HEK293 (cell line): ENCODE data around the gene COBL.

Experiments used
- CTCF ChIA-PET: fragments of 350-600 bp; formaldehyde crosslinking; extraction: SDS; loops from one replicate; lab custom pipeline; 2021; ENCODE audit warnings: antibody characterized with exemption; lab: Yijun Ruan, JAX
- POLR2A ChIA-PET: fragments of 300-600 bp; formaldehyde crosslinking; extraction: SDS; loops from one replicate; lab custom pipeline; 2020; ENCODE audit warnings: antibody characterized with exemption, inconsistent platforms; lab: Yijun Ruan, JAX
- H3K27ac ChIP-seq: fragments of 200-500 bp; sonication (Bioruptor generic); 2 replicates; pipeline ENCODE4 v1.5.1; 2014; ENCODE audit warnings: low read depth, low read length, control low read depth, inconsistent platforms; ENCODE audit errors: extremely low read depth
- H3K36me3 ChIP-seq, 2 experiments: fragments of 200-500 bp in 1 of 2; sonication (Bioruptor generic) in 1 of 2; 1 replicate in 1 of 2; 2 replicates in 1 of 2; pipeline ENCODE4 v1.5.1; 2014 to 2017; ENCODE audit warnings: inconsistent platforms in 2 of 2, low read length in 2 of 2; ENCODE audit not compliant: control insufficient read depth in 2 of 2, insufficient read depth in 1 of 2
- H3K4me1 ChIP-seq: fragments of 200-500 bp; sonication (Bioruptor generic); 2 replicates; pipeline ENCODE4 v1.5.1; 2014; ENCODE audit warnings: mild to moderate bottlenecking, low read length, inconsistent platforms; ENCODE audit not compliant: control insufficient read depth, insufficient read depth
- H3K4me3 ChIP-seq: 2 replicates; pipeline ENCODE4 v1.5.1; 2011; ENCODE audit warnings: low read depth, mild to moderate bottlenecking, control low read depth, low read length, moderate library complexity
- H3K9me3 ChIP-seq: fragments of 200-500 bp; sonication (Bioruptor generic); 2 replicates; pipeline ENCODE4 v1.5.1; 2014; ENCODE audit warnings: low read depth, low read length, inconsistent platforms; ENCODE audit not compliant: control insufficient read depth, insufficient read depth
- EGR2 ChIP-seq: fragments of 450-650 bp; formaldehyde crosslinking; IDR thresholded peaks from 2 replicates; pipeline ENCODE4 v1.5.1; 2016; ENCODE audit warnings: low read depth, missing biosample characterization, missing genetic modification characterization
- KLF8 ChIP-seq: fragments of 450-650 bp; formaldehyde crosslinking; IDR thresholded peaks from 2 replicates; pipeline ENCODE4 v1.5.1; 2016; ENCODE audit warnings: missing biosample characterization, missing genetic modification characterization
- OSR2 ChIP-seq: fragments of 450-650 bp; formaldehyde crosslinking; IDR thresholded peaks from 2 replicates; pipeline ENCODE4 v1.5.1; 2016; ENCODE audit warnings: missing biosample characterization, missing genetic modification characterization
- PRDM10 ChIP-seq: fragments of 450-650 bp; formaldehyde crosslinking; IDR thresholded peaks from 2 replicates; pipeline ENCODE4 v1.5.1; 2016; ENCODE audit warnings: missing biosample characterization, missing genetic modification characterization
- SP3 ChIP-seq: fragments of 450-650 bp; formaldehyde crosslinking; IDR thresholded peaks from 2 replicates; pipeline ENCODE4 v1.5.1; 2016; ENCODE audit warnings: missing biosample characterization, missing genetic modification characterization
- ZBTB44 ChIP-seq: fragments of 450-650 bp; IDR thresholded peaks from 2 replicates; pipeline ENCODE4 v1.5.1; 2018; ENCODE audit warnings: missing biosample characterization, mild to moderate bottlenecking, missing genetic modification characterization
- ZFHX2 ChIP-seq: fragments of 450-650 bp; formaldehyde crosslinking; conservative IDR thresholded peaks from 2 replicates; pipeline ENCODE4 v1.5.1; 2016; ENCODE audit warnings: missing biosample characterization, missing genetic modification characterization
- ZIC2 ChIP-seq: fragments of 450-650 bp; formaldehyde crosslinking; IDR thresholded peaks from 2 replicates; pipeline ENCODE4 v1.5.1; 2016; ENCODE audit warnings: missing biosample characterization, missing genetic modification characterization
- ZNF23 ChIP-seq: fragments of 450-650 bp; formaldehyde crosslinking; IDR thresholded peaks from 2 replicates; pipeline ENCODE4 v1.5.1; 2016; ENCODE audit warnings: missing biosample characterization, missing genetic modification characterization, borderline replicate concordance
- ZNF530 ChIP-seq: fragments of 450-650 bp; formaldehyde crosslinking; IDR thresholded peaks from 2 replicates; pipeline ENCODE4 v1.5.1; 2016; ENCODE audit warnings: low read depth, missing biosample characterization, missing genetic modification characterization
- ZNF555 ChIP-seq: fragments of 450-650 bp; formaldehyde crosslinking; conservative IDR thresholded peaks from 2 replicates; pipeline ENCODE4 v1.5.1; 2017; ENCODE audit warnings: missing biosample characterization, mild to moderate bottlenecking, missing genetic modification characterization, inconsistent platforms
- ZNF629 ChIP-seq: fragments of 450-650 bp; formaldehyde crosslinking; IDR thresholded peaks from 2 replicates; pipeline ENCODE4 v1.5.1; 2017; ENCODE audit warnings: missing biosample characterization, missing genetic modification characterization
- ZNF692 ChIP-seq: fragments of 450-650 bp; formaldehyde crosslinking; IDR thresholded peaks from 2 replicates; pipeline ENCODE4 v1.5.1; 2016; ENCODE audit warnings: missing biosample characterization, missing genetic modification characterization
- ZNF777 ChIP-seq: fragments of 450-650 bp; formaldehyde crosslinking; IDR thresholded peaks from 2 replicates; pipeline ENCODE4 v1.5.1; 2017; ENCODE audit warnings: missing biosample characterization, missing genetic modification characterization, borderline replicate concordance
- ZSCAN30 ChIP-seq: fragments of 450-650 bp; IDR thresholded peaks from 2 replicates; pipeline ENCODE4 v1.5.1; 2018; ENCODE audit warnings: missing biosample characterization, mild to moderate bottlenecking, missing genetic modification characterization, moderate library complexity
- TF ChIP-seq, protein P1 (sequence below): fragments of 450-650 bp; formaldehyde crosslinking; IDR thresholded peaks from 2 replicates; pipeline ENCODE4 v1.5.1; 2016; ENCODE audit warnings: missing biosample characterization, missing genetic modification characterization
- TF ChIP-seq, protein P2 (sequence below): fragments of 450-650 bp; formaldehyde crosslinking; IDR thresholded peaks from 2 replicates; pipeline ENCODE4 v1.5.1; 2016; ENCODE audit warnings: missing biosample characterization, missing genetic modification characterization

COBL gene

DNA sequence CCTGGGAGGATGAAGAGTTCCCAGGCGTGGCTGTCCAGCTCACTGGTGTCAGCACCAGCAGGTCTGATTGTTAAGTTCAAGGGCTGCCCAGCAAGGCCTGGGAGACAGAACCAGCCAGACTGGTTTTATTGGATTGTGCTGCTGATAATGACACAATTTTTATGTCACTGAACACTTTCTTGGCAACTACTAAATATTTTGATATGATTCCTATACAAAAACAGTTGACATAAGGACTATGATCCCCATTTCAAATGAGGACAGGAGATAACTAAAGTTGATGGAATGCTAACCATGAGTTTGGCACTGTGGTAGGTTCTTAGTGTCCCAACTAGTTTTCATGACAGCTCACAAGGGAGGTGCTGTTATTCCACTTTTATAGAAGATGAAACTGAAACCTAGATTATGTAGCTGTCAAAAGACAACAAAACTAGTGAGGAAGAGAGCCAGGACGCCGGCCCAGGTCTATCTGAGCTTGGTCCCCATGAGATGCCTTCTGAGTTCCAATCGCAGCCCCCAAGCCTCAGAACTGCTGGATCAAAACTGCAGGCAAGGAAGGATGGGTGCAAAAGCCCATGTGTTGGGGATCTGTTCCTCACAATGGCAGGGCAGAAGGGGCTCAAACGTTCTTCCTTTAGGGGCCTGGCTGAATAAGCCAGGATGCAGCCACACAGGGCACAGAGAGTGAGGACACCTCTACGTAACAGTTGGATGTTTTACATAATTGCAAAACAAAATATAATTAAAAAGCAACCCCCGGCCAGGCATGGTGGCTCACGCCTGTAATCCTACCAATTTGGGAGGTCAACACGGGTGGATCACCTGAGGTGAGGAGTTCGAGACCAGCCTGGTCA, 52.8 kb downstream of the COBL start:
- ChIA-PET CTCF (no interaction called here), POLR2A (no interaction called here)
- Histone ChIP-seq H3K36me3 (no peaks in the 10 kb centered on the region), H3K27ac (no peak overlapping the region), H3K4me1 (no peaks in the 10 kb centered on the region), H3K9me3 (no peaks in the 10 kb centered on the region), H3K4me3 (no peak overlapping the region)
- TF ChIP-seq ZSCAN30, result no peak
- no peak for TF ChIP-seq ZBTB44 (tag by site-specific recombination)
- no peak for TF ChIP-seq ZNF23 (tag by site-specific recombination)
- no peak for TF ChIP-seq ZNF530 (tag by site-specific recombination)
- TF ChIP-seq, protein P1, sequence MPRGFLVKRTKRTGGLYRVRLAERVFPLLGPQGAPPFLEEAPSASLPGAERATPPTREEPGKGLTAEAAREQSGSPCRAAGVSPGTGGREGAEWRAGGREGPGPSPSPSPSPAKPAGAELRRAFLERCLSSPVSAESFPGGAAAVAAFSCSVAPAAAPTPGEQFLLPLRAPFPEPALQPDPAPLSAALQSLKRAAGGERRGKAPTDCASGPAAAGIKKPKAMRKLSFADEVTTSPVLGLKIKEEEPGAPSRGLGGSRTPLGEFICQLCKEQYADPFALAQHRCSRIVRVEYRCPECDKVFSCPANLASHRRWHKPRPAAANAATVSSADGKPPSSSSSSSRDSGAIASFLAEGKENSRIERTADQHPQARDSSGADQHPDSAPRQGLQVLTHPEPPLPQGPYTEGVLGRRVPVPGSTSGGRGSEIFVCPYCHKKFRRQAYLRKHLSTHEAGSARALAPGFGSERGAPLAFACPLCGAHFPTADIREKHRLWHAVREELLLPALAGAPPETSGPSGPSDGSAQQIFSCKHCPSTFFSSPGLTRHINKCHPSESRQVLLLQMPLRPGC (tag by site-specific recombination), result no peak

- ChIA-PET POLR2A (no interaction called here), CTCF (interaction anchor here (0.6 kb wide), 1 partner anchor 789 kb away, joined by 3 read pairs; no protein-coding TSS in a partner anchor)
- TF ChIP-seq EGR2 (peak; percentile 82), ZFHX2 (tag by site-specific recombination) (peak; percentile 70), ZSCAN30 (no peak)
- TF ChIP-seq, protein P2, sequence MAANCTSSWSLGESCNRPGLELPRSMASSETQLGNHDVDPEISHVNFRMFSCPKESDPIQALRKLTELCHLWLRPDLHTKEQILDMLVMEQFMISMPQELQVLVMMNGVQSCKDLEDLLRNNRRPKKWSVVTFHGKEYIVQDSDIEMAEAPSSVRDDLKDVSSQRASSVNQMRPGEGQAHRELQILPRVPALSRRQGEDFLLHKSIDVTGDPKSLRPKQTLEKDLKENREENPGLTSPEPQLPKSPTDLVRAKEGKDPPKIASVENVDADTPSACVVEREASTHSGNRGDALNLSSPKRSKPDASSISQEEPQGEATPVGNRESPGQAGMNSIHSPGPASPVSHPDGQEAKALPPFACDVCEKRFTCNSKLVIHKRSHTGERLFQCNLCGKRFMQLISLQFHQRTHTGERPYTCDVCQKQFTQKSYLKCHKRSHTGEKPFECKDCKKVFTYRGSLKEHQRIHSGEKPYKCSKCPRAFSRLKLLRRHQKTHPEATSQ (tag by site-specific recombination), result no peak
These were observed 53.6 kb downstream of the COBL start for GRCh38 chr7:51262796-51263531.

GRCh38 chr7:51261950-51262795, 54.4 kb downstream of the COBL start:
- POLR2A ChIA-PET, result no interaction called here
- CTCF ChIA-PET, result interaction anchor here (0.6 kb wide), 1 partner anchor 790 kb away, joined by 3 read pairs; no protein-coding TSS in a partner anchor
- H3K4me1 ChIP-seq, result no peaks in the 10 kb centered on the region

More at GRCh38 chr7:51262796-51263531, 53.6 kb downstream of the COBL start:
- H3K27ac ChIP-seq, result no peak overlapping the region
- no peaks in the 10 kb centered on the region for H3K4me1 ChIP-seq
- H3K36me3 ChIP-seq, result no peaks in the 10 kb centered on the region
- H3K4me3 ChIP-seq, result no peak overlapping the region
- no peaks in the 10 kb centered on the region for H3K9me3 ChIP-seq

More at GRCh38 chr7:51261950-51262795, 54.4 kb downstream of the COBL start:
- H3K36me3 ChIP-seq, result no peaks in the 10 kb centered on the region
- TF ChIP-seq ZIC2 (tag by site-specific recombination) (peak; percentile 52), OSR2 (tag by site-specific recombination) (peak; percentile 54), SP3 (tag by site-specific recombination) (no peak), ZNF777 (tag by site-specific recombination) (no peak), KLF8 (tag by site-specific recombination) (no peak), ZNF692 (tag by site-specific recombination) (peak; percentile 60; the same call in 1 of the 2 replicates), ZNF555 (tag by site-specific recombination) (no peak), ZFHX2 (tag by site-specific recombination) (no peak), PRDM10 (tag by site-specific recombination) (peak; percentile 68), ZNF629 (tag by site-specific recombination) (no peak)
- no peak overlapping the region for H3K4me3 ChIP-seq
- H3K9me3 ChIP-seq, result no peaks in the 10 kb centered on the region
- no peak overlapping the region for H3K27ac ChIP-seq
